Testis (tissue), 2 donors: ENCODE results near the gene NCKAP5.

ENCODE experiments used
- CTCF ChIP-seq, 3 experiments: fragments of 450-650 bp in 2 of 3; fragments of 200-600 bp in 1 of 3; sonication (generic) in 1 of 3; IDR thresholded peaks; one replicate each; pipeline ENCODE4 v1.5.1; 2016 to 2019; ENCODE audit warnings: antibody characterized with exemption in 3 of 3, mild to moderate bottlenecking in 2 of 3, moderate library complexity in 1 of 3
- POLR2A ChIP-seq: fragments of 450-650 bp; IDR thresholded peaks from one replicate; pipeline ENCODE4 v1.6.1; 2017; ENCODE audit warnings: antibody characterized with exemption, mild to moderate bottlenecking, moderate library complexity

- TF ChIP-seq CTCF (IDR thresholded peaks at IDR 0.05) (no peak), POLR2A (no peak)
These were observed 230.0 kb downstream of the NCKAP5 start for GRCh38 chr2:133338224-133338623.
